HL-60/S4 treated with retinoic acid at 250 ng/mL for 4 days and 3 days (cell line): ENCODE measurements around the gene SLC2A2.
"Not testable (repeated sequence)": the region's sequence is repeated elsewhere in the genome, so short reads cannot be mapped to it uniquely, and the experiment has no call there.

ENCODE experiments used
- in situ Hi-C: fragments of 300-500 bp; cut with MboI; formaldehyde crosslinking; loops from 2 replicates; pipeline ENCODE4 v1.7.0; 2022; ENCODE audit warnings: low sequenced_read_pairs

Gene SLC2A2

DNA sequence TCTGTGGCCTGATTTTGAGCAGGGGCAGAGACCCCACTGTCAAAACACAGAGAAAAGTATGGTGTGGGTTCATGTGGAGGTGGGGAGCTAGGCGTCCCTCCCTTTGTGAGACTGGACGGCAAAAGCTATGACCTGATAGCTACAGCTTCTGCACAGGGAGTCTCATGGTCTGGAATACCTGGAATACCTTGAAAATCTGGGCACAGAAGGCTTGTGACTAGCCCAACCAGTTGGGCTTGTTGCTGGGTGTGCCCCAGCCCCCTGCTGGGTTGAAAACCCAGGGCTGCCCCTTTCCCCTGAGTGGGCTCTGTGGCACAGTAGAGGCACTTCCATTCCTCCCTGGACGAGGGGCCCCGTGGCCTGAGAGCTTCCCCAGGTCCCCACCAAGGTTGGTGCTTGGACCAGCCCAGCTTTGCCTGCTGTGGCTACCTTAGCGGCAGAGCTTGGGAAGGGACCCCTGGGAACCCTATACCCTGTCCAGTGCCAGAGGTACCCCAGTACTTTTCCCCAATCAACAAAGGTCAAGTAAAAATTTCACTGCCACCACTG is 37.3 kb downstream of the SLC2A2 start:
- in situ Hi-C loops: no loop called here

DNA sequence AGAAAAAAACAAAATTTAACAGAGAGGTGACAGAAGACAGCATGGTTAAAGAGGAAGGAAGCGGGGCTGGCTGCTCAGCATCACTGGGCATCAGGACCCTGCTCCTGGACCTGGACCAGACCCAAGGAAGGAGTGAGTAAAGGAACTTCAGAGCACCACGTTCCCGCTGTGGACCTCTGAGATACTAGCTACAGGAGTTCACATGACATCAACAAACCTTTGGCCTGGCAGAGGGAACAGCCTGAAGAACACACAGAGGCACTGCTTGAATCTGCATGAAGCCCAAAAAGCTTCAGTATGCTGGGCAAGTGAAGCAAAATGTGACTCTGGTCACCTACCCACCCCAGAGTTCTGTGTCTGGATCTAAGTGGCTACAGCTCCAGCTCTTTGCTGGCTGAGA is 38.1 kb downstream of the SLC2A2 start:
- in situ Hi-C loops: no loop called here

DNA sequence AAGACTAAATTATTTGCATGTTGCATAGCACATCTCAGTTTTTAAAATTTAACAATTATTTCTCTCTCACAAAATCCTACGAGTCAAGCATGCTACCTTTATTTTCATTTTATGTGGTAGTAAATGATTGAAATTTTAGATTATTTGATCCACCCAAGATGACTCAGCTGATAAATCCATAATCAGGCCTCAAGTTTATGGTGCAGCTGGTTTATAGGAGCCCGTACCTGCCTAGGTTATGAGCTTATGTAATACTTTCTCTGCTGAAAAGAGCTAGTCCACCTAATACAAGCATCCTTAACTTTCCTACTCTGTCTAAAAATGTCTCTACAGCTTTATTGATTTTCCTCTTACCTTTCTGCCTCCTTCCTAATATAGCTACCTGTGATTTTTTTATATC is 41.2 kb downstream of the SLC2A2 start:
- in situ Hi-C loops: no loop called here

DNA sequence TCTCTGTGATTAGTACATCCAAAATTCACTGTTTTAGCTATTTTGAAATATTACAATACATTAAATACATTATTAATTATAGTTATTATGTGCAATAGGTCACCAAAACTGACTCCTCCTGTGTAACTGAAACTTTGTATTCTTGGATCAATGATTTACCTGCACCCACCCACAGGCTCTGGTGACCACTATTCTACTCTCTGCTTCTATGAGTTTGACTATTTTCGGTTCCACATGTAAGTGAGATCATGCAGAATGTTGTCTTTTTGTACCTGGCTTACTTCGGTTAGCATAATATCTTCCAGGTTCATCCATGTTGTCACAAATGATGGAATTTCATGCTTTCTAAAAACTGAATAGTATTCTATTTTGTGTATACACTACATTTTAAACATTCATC is 43.8 kb downstream of the SLC2A2 start:
- in situ Hi-C loops: no loop called here

DNA sequence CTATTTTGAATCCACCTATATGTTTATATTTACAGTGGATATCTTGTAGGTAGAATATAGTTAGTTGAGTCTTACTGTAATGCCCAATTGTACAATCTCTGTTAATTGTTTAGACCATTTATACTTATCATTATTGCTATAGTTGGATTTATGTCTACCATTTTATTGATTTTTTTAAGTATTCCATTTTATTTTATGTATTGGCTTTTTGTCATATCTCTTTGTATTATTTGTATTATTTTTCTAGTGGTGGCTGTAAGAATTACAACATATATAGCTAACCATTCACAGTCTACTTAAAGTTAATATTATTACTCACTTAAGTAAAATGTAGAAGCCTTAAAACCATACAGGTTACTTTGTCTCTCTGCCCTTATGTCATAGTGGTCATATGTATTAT is 46.1 kb downstream of the SLC2A2 start:
- in situ Hi-C loops: no loop called here

DNA sequence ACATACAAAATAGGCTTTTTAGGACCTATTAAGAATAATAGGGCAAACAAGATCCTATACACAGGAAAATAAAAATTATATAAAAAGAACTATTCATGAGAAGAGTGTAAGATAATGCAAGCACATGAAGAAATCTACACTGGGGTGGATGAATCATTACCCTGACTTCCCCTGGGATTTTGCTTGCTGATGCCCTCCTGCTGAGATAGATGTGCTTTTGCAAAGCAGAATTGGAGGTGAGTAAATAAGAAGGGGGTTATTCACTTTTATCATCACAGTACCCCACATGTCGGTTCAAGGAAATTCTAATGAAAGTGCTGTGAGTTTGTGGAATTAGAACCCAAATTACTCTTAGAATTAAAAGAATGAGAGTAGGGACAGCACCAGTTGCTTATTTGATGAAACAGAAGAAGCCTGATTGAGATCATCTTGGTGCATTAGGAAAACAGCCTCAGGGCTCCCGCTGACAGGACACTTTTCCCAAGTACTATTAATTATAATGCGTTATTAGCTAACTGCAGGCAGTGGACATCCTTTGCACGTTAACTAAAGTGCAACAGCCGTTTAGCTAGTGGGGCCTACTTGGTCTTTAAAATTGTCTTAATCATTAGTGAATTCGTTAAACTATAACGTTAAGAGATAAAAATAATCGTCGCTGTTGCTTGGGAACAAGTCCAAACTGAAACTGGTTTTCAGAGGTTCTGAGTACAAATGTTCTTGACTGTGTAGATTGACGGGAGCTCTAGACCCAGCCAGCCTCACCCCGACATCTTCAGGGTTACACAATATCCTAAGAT is 48.4 kb downstream of the SLC2A2 start:
- in situ Hi-C loops: no loop called here

DNA sequence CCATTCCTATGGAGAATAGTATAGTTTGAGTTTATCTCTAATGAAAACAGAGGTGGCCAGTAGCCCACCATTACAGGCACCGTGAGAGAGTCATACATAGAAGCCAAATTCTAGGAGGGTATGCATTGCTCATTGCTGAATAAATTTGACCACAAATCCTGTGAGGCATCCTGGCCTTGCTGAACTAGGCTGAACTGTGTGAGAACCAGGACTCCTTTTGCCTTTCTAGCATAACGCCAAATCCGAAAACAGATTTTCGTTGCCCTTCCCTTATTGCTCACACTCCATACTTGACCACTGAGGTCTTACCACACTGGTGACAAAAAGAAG is 50.4 kb downstream of the SLC2A2 start:
- in situ Hi-C loops: no loop called here

DNA sequence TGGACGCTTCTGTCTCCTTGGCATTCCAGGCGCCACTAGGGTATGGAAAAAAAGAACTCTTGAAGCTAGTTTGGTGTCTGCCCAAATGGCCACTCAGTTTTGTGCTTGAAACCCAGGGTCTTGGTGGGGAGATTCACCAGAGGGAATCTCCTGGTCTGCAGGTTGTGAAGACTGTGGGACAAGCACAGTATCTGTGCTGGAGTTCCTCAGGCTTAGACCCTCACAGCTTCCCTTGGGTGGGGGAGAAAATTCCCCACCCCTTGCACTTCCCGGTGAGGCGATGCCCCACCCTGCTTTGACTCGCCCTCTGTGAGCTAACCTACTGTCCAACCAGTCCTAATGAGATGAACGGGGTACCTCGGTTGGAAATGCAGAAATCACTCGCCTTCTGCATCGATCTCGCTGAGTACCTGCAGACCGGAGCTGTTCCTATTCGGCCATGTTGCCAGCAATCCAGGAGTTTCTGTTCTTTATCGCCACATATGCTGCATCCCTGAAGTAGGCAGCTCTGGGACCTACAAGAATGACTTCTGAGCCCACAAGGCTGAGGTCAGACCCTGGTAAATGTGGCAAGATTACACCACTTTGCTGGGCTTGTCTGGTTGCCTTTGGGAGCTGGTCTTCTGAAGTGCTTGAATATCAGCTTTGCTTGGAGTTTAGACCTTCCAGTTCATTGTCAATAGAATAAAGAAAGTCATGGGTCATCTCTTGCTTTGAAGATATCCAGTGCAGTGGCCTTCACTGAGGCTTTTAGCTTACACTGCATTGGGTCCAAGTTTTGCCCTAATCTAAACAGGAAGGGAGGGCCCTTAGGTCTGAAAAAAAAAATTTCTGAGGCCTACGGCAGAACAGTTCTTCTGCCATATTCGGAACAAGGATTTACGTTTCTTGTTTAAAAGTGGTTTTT is 51.0 kb downstream of the SLC2A2 start:
- in situ Hi-C loops: no loop called here

DNA sequence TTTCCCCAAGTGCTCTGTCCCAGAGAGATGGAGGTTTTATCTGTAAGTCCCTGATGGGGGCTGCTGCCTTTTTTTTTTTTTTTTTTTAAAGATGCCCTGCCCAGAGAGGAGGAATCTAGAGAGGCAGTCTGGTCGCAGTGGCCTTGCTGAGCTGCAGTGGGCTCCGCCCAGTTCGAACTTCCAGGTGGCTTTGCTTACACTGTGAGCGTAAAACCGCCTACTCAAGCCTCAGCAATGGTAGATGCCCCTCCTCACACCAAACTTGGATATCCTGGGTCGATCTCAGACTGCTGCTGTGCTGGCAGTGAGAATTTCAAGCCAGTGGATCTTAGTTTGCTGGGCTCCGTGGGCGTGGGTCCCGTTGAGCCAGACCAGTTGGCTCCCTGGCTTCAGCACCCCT is 51.6 kb downstream of the SLC2A2 start:
- in situ Hi-C loops: no loop called here

DNA sequence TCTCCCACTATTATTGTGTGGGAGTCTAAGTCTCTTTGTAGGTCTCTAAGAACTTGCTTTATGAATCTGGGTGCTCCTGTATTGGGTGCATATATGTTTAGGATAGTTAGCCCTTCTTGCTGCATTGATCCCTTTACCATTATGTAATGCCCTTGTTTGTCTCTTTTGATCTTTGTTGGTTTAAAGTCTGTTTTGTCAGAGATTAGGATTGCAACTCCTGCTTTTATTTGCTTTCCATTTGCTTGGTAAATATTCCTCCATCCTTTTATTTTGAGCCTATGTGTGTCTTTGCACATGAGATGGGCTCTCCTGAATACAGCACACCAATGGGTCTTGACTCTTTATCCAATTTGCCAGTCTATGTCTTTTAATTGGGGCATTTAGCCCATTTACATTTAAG is 53.6 kb downstream of the SLC2A2 start:
- in situ Hi-C loops: not testable (repeated sequence)

DNA sequence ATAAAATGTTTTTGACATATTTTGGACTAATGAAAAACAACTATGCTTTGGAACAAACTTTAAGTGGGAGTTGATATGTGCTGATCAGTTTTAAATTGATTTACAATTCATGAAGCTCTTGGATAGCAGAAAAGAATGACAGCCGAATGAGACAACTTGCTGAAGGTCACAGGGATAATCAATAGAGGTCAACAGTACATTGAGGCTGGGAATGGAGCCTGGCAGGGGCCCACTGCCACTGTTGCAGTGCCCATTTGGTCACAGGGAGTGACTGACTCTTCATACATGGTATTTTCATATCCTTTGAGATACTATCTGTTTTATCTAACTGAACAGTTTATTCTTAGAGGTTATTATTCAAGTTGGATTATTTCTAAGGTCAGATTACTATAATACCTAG is 59.4 kb downstream of the SLC2A2 start:
- in situ Hi-C loops: no loop called here

DNA sequence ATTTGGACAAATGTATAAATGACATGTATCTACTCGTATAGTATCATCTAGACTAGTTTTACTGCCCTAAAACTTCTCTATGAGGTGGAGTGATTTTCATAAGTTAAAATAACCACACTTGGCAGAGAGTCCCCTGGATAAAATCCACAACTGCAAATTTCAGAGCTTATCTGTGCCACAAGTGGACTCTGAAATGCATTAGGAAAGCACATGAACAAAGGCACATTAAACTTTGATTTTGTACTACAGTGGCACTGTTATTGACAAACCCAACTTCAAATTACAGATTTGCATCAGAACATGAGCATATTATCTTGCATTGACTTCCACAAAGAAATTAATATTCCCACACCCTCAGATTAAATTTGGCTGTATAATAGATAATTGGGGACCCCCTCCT is 60.0 kb downstream of the SLC2A2 start:
- in situ Hi-C loops: no loop called here

DNA sequence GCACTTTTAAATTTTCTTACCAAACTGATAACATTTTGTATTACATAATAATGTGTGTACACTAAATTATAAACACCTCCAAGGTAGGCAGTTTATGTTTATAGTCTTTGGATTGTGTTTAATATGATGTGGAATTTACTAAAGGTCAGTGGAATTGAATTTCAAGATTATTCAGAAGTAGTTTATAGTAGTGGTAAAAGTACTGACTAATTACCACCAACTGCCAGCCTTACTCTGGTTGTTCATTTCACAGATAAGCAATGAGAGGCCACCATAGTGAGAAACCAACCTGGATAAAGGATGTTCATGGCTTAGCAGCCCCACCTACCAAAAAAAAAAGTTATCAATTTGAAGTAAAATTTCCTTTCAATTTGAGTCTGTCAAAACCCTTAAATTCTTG is 64.1 kb downstream of the SLC2A2 start:
- in situ Hi-C loops: no loop called here

DNA sequence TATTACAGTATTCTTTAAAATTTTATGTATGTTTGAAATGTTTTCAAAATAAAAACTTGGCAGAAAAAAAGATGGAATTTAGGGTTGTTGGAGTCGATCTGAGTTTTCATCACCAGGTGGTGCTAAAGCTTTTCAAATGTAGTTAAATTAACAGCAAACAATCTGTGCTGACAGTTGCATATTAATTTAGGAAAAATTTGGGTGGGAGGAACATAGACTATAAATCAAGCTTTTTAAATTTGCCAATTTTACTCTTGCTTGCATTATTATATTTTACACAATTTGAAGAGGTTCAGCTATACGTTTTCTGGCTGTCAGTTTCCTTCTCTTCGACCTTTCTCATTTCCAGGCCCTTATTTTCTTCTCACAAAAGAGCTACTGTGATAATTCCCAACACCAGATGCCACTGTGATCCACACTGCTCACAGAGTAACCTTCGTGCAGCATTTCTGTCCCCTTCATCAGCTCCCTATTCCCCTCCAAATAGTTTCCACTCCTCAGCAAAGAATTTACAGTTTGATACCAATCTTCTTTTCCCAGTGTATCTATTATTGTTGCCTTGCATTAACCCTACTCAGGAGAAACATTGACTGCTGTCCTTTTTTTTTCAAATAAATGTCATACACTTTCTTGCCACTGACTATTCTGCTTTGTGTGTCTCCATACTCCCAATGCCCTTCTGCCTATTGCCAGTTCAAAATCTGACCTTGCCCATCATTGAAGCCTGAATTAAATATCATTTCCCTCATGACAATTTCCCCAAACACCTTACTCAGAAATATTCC is 64.7 kb downstream of the SLC2A2 start:
- in situ Hi-C loops: no loop called here

DNA sequence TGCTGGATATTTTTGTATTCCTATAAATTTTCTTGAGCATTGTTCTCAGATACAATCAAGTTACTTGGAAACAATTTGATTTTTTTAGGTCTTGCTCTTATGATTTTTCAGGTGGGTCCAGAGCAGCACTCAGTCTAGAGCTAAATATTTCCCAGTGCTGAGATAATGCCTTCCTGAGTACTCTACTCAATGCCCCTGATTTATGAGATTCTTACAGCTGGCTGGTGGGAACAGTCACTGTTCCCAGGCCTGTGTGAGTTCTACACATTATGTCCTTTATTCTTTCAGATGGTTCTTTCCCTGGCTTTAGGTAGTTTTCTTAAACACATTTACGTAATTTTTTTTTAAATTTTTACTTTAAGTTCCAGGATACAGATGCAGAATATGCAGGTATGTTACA is 67.1 kb downstream of the SLC2A2 start:
- in situ Hi-C loops: no loop called here

DNA sequence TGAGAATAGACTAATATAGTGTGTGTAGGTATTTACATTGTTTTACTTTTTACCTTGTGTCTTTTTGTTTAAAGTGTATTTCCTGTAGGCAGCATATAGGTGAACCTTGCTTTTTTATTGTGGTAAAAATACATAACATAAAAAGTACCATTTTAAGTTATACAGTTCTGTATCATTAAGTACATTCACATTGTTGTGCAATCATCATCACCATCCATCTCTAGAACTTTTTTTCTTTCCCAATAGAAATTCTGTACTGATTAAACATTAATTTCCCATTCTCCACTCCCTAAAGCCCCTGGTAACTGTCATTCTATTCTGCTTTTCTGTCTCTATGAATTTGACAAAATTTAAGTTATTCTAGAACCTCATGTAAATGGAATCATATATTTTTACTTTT is 69.9 kb downstream of the SLC2A2 start:
- in situ Hi-C loops: no loop called here

DNA sequence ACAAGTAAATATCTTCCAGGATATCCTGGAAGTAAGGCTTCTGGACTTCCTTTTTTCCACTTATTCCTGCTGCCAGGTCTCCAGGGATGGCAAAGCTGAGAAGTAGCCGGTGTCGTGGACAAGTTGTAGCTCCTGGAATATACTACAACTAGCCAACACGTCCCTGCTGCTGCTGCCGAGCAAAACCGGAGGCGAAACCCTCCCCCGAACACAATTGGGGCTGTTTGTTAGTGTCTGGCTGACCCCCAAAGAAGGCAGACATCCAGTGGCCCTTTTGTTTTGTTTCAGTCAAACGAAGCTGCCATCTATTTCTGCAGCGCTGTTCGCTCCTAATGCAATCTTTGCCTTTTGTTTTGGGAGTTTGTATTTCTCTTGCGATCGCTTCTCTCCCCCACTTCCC is 72.8 kb downstream of the SLC2A2 start:
- in situ Hi-C loops: no loop called here

DNA sequence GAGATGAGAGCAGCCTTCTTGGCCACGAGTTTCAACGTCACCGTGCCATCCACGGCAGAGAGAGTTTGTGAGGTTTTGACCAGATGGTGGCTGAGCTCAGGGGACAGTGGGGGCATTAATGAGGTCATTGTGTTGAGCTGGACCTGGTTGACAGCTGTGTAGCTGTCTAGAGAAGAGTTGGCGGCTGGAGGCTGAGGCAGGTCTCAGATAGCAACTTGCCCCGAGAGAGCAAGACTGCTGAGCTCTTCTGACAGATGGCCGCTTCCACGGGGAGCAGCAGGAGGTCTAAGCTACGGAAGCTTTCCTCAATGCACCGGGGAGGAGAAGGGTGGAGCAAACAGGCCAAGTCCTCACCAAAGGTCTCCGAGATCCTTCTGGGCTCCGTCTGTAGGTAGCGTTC is 73.3 kb downstream of the SLC2A2 start:
- in situ Hi-C loops: no loop called here

DNA sequence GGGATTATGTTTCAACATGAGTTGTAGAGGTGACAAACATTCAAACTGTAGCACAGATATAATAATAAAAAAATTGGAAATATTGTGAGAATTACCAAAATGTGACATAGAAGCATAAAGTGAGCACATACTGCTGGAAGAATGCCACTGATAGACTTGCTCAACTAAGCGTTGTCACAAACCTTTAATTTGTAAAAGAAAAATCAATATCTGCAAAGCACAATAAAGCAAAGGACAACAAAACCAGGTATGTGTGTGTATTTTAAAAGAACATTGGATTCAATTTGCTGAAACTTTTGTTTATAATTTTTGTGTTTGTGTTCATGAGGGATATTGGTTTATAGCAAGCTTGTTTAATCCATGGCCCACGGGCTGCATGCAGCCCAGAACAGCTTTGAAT is 77.3 kb downstream of the SLC2A2 start:
- in situ Hi-C loops: no loop called here

DNA sequence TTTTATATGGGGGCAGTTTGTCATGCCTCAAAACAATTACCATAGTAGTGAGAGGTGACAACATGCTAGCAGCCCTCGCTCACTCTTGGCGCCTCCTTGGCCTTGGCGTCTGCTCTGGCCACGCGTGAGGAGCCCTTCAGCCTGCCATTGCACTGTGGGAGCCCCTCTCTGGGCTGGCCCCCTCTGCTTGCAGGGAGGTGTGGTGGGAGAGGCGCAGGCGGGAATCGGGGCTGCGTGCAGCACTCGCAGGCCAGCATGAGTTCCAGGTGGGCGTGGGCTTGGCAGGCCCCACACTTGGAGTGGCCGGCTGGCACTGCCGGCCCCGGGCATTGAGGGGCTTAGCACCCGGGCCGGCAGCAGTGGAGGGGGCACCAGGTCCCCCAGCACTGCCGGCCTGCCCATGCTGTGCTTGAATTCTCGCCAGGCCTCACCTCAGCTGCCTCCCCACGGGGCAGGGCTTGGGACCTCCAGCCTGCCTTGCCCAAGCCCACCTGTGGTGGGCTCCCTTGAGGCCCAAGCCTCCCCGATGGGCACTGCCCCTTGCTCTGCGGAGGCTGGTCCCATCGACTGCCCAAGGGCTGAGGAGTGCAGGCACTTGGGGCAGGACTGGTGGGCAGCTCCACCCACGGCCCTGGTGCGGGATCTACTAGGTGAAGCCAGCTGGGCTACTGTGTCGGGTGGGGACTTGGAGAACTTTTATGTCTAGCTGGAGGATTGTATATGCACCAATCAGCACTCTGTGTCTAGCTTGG is 79.3 kb downstream of the SLC2A2 start:
- in situ Hi-C loops: no loop called here
